Dermis lymphatic vessel endothelial cell (primary cell): ENCODE data around the gene SLC8A3. TPM values are rescaled to one million over a fixed set of nuclear protein-coding genes. Genes with fewer than 3 reads are reported as not detected.

Source experiments
- total RNA-seq: library from RNA; depleted of rRNA; stranded (reverse); fragments of >200 nt; gene quantifications from 2 replicates; pipeline ENCODE4 v1.2.1, GENCODE V29; 2014

Gene SLC8A3
- total RNA-seq = 0.17 and 0.33 TPM in 2 replicates

GRCh38 chr14:70188659-70189455 lies at the start of gene SLC8A3:
Gene SLC8A3 (minus strand): TSS chr14:70188951. CDS start chr14:70168422, 20,529 bp downstream.

Other genes starting within 250 kb of the SLC8A3 start
- gene COX16, start 170.7 kb upstream of the SLC8A3 start, total RNA-seq = 46.0 and 48.5 TPM in 2 replicates
- gene SYNJ2BP, start 228.1 kb upstream of the SLC8A3 start, total RNA-seq = 23.3 and 24.8 TPM in 2 replicates